GM23338 (cell line): ENCODE data around the gene MATR3. TPM values are rescaled to one million over a fixed set of nuclear protein-coding genes. Genes with fewer than 3 reads are reported as not detected.

Experiments used
- ATAC-seq: fragments of 200-7000 bp; cut with Tn5 transposase; 3 replicates; pipeline ENCODE4 v1.9.1; 2020
- DNase-seq: peaks from one replicate; pipeline ENCODE4 v3.0.0-alpha.2; 2015; ENCODE audit warnings: low spot score
- H2AFZ ChIP-seq: fragments of 200-600 bp; sonication (generic); 2 replicates; pipeline ENCODE4 v1.8.0; 2016; ENCODE audit warnings: antibody characterized with exemption, mild to moderate bottlenecking, moderate library complexity
- H3F3A ChIP-seq: fragments of 200-600 bp; sonication (generic); replicated peaks from 2 replicates; pipeline ENCODE4 v1.8.0; 2017; ENCODE audit warnings: antibody characterized with exemption, mixed run types, low read depth
- H3K27ac ChIP-seq: fragments of 200-600 bp; sonication (generic); 2 replicates; pipeline ENCODE4 v1.6.1; 2016; ENCODE audit warnings: low read depth
- H3K27me3 ChIP-seq: fragments of 200-600 bp; sonication (generic); 2 replicates; pipeline ENCODE4 v1.8.0; 2016; ENCODE audit warnings: mild to moderate bottlenecking, mixed run types, moderate library complexity; ENCODE audit not compliant: insufficient read depth
- H3K36me3 ChIP-seq: fragments of 200-600 bp; sonication (generic); 2 replicates; pipeline ENCODE4 v1.8.0; 2016; ENCODE audit warnings: mild to moderate bottlenecking; ENCODE audit not compliant: insufficient read depth
- H3K4me1 ChIP-seq: fragments of 200-600 bp; sonication (generic); 2 replicates; pipeline ENCODE4 v1.8.0; 2016; ENCODE audit warnings: mild to moderate bottlenecking, moderate library complexity; ENCODE audit not compliant: insufficient read depth
- H3K4me2 ChIP-seq: fragments of 200-600 bp; sonication (generic); 2 replicates; pipeline ENCODE4 v1.7.1; 2017; ENCODE audit warnings: mixed run types
- H3K4me3 ChIP-seq: fragments of 200-600 bp; sonication (generic); 2 replicates; pipeline ENCODE4 v1.6.1; 2016; ENCODE audit warnings: mixed run types
- H3K79me2 ChIP-seq: fragments of 200-600 bp; sonication (generic); replicated peaks from 2 replicates; pipeline ENCODE4 v1.8.0; 2017; ENCODE audit warnings: mild to moderate bottlenecking; ENCODE audit not compliant: insufficient read depth
- H3K9me2 ChIP-seq: fragments of 200-600 bp; sonication (generic); 2 replicates; pipeline ENCODE4 v1.8.0; 2017; ENCODE audit not compliant: insufficient read depth
- H4K20me1 ChIP-seq: fragments of 200-600 bp; sonication (generic); replicated peaks from 2 replicates; pipeline ENCODE4 v1.8.0; 2017; ENCODE audit warnings: mild to moderate bottlenecking; ENCODE audit not compliant: insufficient read depth
- H3K27ac Mint-ChIP-seq: 2 replicates; pipeline ENCODE4 v1.8.0; 2020; ENCODE audit warnings: inconsistent platforms, mild to moderate bottlenecking, moderate library complexity, mixed read lengths
- H3K27me3 Mint-ChIP-seq: 3 replicates; pipeline ENCODE4 v1.8.0; 2022; ENCODE audit warnings: low read depth, mild to moderate bottlenecking, moderate library complexity, mixed read lengths, inconsistent platforms; ENCODE audit not compliant: insufficient read depth, poor library complexity
- H3K36me3 Mint-ChIP-seq: 3 replicates; pipeline ENCODE4 v1.8.0; 2021; ENCODE audit warnings: low read depth, mild to moderate bottlenecking, inconsistent platforms, moderate library complexity, mixed read lengths
- H3K4me1 Mint-ChIP-seq: 3 replicates; pipeline ENCODE4 v1.8.0; 2020; ENCODE audit warnings: mild to moderate bottlenecking, inconsistent platforms, mixed read lengths
- H3K4me3 Mint-ChIP-seq: 3 replicates; pipeline ENCODE4 v1.8.0; 2021; ENCODE audit warnings: moderate library complexity, mild to moderate bottlenecking, inconsistent platforms, mixed read lengths
- H3K9me3 Mint-ChIP-seq: 3 replicates; pipeline ENCODE4 v1.8.0; 2020; ENCODE audit warnings: moderate library complexity, mild to moderate bottlenecking, inconsistent platforms, mixed read lengths
- CREB1 ChIP-seq: fragments of 250-450 bp; sonication (Bioruptor Pico); IDR thresholded peaks from 2 replicates; pipeline ENCODE4 v1.5.0; 2020; ENCODE audit warnings: low read depth, mild to moderate bottlenecking, moderate library complexity
- CTCF ChIP-seq, 2 experiments: fragments of 200-600 bp in 1 of 2; sonication (generic) in 1 of 2; conservative IDR thresholded peaks; 2 replicates each; pipeline versions ENCODE4 v1.5.1 to v1.6.1; 2016 to 2017; ENCODE audit warnings: antibody characterized with exemption in 2 of 2, low read depth in 2 of 2, mild to moderate bottlenecking in 2 of 2, moderate library complexity in 1 of 2
- EZH2 ChIP-seq: fragments of 200-600 bp; sonication (generic); IDR thresholded peaks from one replicate; pipeline ENCODE4 v1.8.0; 2017; ENCODE audit warnings: antibody characterized with exemption, mild to moderate bottlenecking, low read depth; ENCODE audit not compliant: unreplicated experiment
- EZH2phosphoT487 ChIP-seq: fragments of 200-600 bp; sonication (generic); IDR thresholded peaks from one replicate; pipeline ENCODE4 v1.8.1; 2018; ENCODE audit warnings: antibody characterized with exemption; ENCODE audit not compliant: unreplicated experiment
- NANOG ChIP-seq: IDR thresholded peaks from 2 replicates; pipeline ENCODE4 v1.6.1; 2016; ENCODE audit warnings: antibody characterized with exemption, borderline replicate concordance
- REST ChIP-seq: IDR thresholded peaks from one replicate; pipeline ENCODE4 v1.6.1; 2018; ENCODE audit warnings: antibody characterized with exemption; ENCODE audit not compliant: unreplicated experiment
- STAT1 ChIP-seq: IDR thresholded peaks from one replicate; pipeline ENCODE4 v1.6.1; 2016; ENCODE audit warnings: antibody characterized with exemption; ENCODE audit not compliant: unreplicated experiment
- ZNF114 ChIP-seq: fragments of 250-450 bp; sonication (Bioruptor Pico); IDR thresholded peaks from 2 replicates; pipeline ENCODE4 v1.5.0; 2020; ENCODE audit warnings: mild to moderate bottlenecking, moderate library complexity
- polyA plus RNA-seq: library from polyadenylated mRNA; unstranded; fragments of >200 nt; fragmentation: Nextera tagmentation; extraction: Ambion mirVana; gene quantifications from 2 replicates; pipeline ENCODE4 v1.2.1, GENCODE V29; 2016
- total RNA-seq: library from RNA; depleted of rRNA; stranded (reverse); fragments of >200 nt; shearing (Covaris generic); gene quantifications from 2 replicates; pipeline ENCODE4 v1.2.3, GENCODE V29; 2014

The MATR3 gene
- total and polyA plus RNA-seq, 2 experiments from 2014 or later = 278 to 506 TPM

- peaks cover 14% of the 10 kb centered on the region for H3K27me3 Mint-ChIP-seq
- no peak overlapping the region for H3K4me3 ChIP-seq
- no peak for TF ChIP-seq REST
- H3F3A ChIP-seq = peaks cover 24% of the 10 kb centered on the region
- peaks cover 25% of the 10 kb centered on the region for H3K36me3 Mint-ChIP-seq
- peaks cover 25% of the 10 kb centered on the region for H3K4me1 ChIP-seq
- peaks cover 11% of the 10 kb centered on the region for H4K20me1 ChIP-seq
- no peaks in the 10 kb centered on the region for H3K27me3 ChIP-seq
- no peaks in the 10 kb centered on the region for H3K9me2 ChIP-seq
- no peak overlapping the region for H2AFZ ChIP-seq
- no peak overlapping the region for H3K4me3 Mint-ChIP-seq
- DNase-seq (no peak), ATAC-seq (no peak)
- no peak overlapping the region for H3K27ac ChIP-seq
- H3K36me3 ChIP-seq = peaks cover 15% of the 10 kb centered on the region
- no peak overlapping the region for H3K27ac Mint-ChIP-seq
- peaks cover 26% of the 10 kb centered on the region for H3K79me2 ChIP-seq
- peaks cover 9% of the 10 kb centered on the region; the same call in 2 of the 3 replicates for H3K9me3 Mint-ChIP-seq
- no peak overlapping the region for H3K4me2 ChIP-seq
- H3K4me1 Mint-ChIP-seq = peaks cover 26% of the 10 kb centered on the region
Measured at GRCh38 chr5:139271201-139272027, 22.1 kb upstream of the MATR3 start.

- Mint-ChIP-seq H3K27me3 (peaks cover 17% of the 10 kb centered on the region), H3K4me1 (peaks cover 38% of the 10 kb centered on the region), H3K9me3 (peaks cover 9% of the 10 kb centered on the region; the same call in 2 of the 3 replicates), H3K27ac (no peak overlapping the region), H3K4me3 (peak overlapping the region; percentile 99), H3K36me3 (peaks cover 38% of the 10 kb centered on the region)
- H3K9me2 ChIP-seq = no peaks in the 10 kb centered on the region
- peaks cover 38% of the 10 kb centered on the region for H3K79me2 ChIP-seq
- peak overlapping the region; percentile 62; the same call in 1 of the 2 replicates for H3K27ac ChIP-seq
- ATAC-seq (no peak), DNase-seq (no peak)
- H3F3A ChIP-seq = peaks cover 35% of the 10 kb centered on the region
- peaks cover 38% of the 10 kb centered on the region for H3K4me1 ChIP-seq
- H2AFZ ChIP-seq = peak overlapping the region; percentile 84
- peaks cover 20% of the 10 kb centered on the region for H4K20me1 ChIP-seq
- H3K4me3 ChIP-seq = peak overlapping the region; percentile 100
- H3K4me2 ChIP-seq = peak overlapping the region; percentile 91
- peaks cover 27% of the 10 kb centered on the region for H3K36me3 ChIP-seq
- H3K27me3 ChIP-seq = no peaks in the 10 kb centered on the region
- no peak for TF ChIP-seq STAT1
- TF ChIP-seq REST = no peak
- no peak for TF ChIP-seq CREB1
- TF ChIP-seq NANOG = no peak
- no peak for TF ChIP-seq EZH2
- TF ChIP-seq ZNF114 (CRISPR knock-in tag) = no peak
- TF ChIP-seq EZH2phosphoT487 = no peak
- no peak for TF ChIP-seq CTCF (conservative IDR thresholded peaks at IDR 0.05; ENCODE audit: low read depth in 2 of 2)
Measured at GRCh38 chr5:139272471-139273321, 20.8 kb upstream of the MATR3 start.
